ENCODE results near the gene GSTP1.
A peak's percentile ranks its signal among the peaks of the same experiment; 100 is the strongest.

The GSTP1 gene

DNA sequence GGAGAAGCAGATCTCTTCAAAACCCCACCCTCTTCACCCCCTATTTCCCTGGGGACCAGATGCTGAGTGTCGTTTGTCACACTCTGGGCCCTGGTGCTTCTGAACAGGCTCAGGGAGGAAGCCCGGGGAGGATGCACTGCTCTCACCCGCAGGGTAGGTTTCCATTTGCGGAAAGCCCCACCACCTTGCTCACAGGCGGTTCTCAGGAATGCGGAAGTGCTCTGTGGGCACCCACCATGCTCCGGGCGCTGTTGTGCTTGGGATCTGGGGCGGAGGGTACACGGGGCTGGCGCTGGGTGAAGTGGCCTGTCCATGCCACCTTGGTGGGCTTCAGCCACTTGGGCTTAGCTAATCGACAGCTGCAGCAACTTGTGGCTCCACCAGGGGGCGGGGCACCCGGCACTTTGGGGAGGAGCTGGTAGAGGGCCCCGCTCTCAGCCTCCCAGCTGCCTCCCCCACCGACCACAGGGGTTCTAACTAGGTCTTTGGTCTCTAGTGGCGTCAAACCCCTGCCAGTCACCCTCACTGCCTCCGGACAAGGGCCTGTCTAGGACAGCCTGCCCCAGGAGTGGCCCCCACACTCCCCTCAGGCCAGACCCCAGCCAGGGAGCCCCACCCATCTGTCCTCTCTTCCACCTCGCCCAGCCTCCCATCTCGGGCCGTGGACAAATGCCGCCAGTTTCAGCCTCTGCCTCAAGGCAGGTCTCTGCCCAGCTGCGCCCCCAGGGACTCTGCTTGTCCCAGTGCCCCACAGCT lies 30.5 kb downstream of the GSTP1 start:
- TF ChIP-seq, protein P1, sequence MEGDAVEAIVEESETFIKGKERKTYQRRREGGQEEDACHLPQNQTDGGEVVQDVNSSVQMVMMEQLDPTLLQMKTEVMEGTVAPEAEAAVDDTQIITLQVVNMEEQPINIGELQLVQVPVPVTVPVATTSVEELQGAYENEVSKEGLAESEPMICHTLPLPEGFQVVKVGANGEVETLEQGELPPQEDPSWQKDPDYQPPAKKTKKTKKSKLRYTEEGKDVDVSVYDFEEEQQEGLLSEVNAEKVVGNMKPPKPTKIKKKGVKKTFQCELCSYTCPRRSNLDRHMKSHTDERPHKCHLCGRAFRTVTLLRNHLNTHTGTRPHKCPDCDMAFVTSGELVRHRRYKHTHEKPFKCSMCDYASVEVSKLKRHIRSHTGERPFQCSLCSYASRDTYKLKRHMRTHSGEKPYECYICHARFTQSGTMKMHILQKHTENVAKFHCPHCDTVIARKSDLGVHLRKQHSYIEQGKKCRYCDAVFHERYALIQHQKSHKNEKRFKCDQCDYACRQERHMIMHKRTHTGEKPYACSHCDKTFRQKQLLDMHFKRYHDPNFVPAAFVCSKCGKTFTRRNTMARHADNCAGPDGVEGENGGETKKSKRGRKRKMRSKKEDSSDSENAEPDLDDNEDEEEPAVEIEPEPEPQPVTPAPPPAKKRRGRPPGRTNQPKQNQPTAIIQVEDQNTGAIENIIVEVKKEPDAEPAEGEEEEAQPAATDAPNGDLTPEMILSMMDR (IDR thresholded peaks at IDR 0.05; ENCODE audit: insufficient read depth, low read length, poor library complexity, severe bottlenecking), result peak; percentile 13
- TF ChIP-seq EZH2phosphoT487 (conservative IDR thresholded peaks at IDR 0.05; ENCODE audit: low read length), result no peak
- H2AFZ ChIP-seq (ENCODE audit: low read depth, low read length, severe bottlenecking), result peak overlapping the region; percentile 54
- peak overlapping the region; percentile 28 for H3K4me3 ChIP-seq (ENCODE audit: insufficient read depth, low read length, poor library complexity, severe bottlenecking)
- peak overlapping the region; percentile 57 for H3K4me2 ChIP-seq (ENCODE audit: low read depth, low read length, poor library complexity, severe bottlenecking)
- peak overlapping the region; percentile 57 for H3K9ac ChIP-seq (ENCODE audit: low read length)
- H3K36me3 ChIP-seq (ENCODE audit: low read length), result no peaks in the 10 kb centered on the region
- no peaks in the 10 kb centered on the region for H3K9me3 ChIP-seq (ENCODE audit: insufficient read depth, low read length)
- H3K27me3 ChIP-seq (ENCODE audit: low read length), result no peaks in the 10 kb centered on the region
- no peaks in the 10 kb centered on the region for H4K20me1 ChIP-seq (ENCODE audit: low read depth, low read length)
- no peaks in the 10 kb centered on the region for H3K9me2 ChIP-seq (replicated peaks; ENCODE audit: insufficient read depth, low read length)
- H3K79me2 ChIP-seq (ENCODE audit: insufficient read depth, low read length), result no peaks in the 10 kb centered on the region
- H3K27ac ChIP-seq (ENCODE audit: low read depth, low read length), result peak overlapping the region; percentile 86
- peaks cover 5% of the 10 kb centered on the region; the same call in 1 of the 2 replicates for H3F3A ChIP-seq (ENCODE audit: insufficient read depth)

DNA sequence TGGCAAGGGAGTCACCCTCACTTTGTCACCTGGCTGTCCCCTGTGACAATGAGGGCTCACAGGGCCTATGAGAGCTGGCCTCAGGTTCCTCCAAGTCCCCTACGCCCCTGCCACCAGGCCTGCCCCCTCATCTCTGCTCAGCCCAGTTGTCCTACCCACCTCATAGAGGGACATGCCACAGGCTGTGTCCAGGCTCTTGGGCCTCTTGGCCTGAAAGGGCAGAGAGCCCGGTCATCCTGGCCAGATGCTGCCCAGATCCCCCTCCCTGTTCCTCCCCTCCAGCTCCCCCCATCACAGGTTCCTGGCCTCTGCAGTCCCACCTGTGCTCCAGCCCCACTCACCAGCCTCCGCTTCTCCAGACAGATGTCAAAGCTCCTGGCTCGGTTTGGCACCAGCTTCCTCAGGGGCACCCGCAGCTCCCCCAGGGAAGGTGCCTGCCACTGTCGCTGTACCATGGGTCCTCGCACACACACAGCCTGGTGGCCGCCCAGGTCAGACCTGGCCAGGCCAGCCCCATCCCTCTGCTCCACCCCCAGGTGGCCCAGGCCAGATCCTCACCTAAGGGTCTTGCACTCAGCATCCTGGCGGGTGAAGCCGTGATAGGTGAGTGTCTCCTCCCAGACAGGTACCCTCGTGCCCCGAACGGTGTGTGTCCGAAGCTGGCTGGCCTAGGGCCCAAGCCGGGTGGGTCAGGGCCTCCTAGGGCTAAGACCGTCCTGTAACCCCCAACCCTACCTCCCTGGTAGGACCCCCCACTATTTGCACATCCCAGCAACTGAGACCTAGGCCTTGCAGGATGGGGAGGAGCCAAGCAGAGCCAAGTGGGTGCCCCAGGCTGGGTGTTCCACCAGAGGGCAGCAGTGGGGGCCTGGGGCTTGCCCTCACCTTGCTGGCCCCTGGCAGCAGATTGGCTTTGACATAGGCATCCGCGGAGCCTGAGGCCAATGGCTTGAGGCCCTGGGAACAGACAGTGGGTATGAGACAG lies 31.4 kb downstream of the GSTP1 start:
- Histone ChIP-seq H2AFZ (ENCODE audit: low read depth, low read length, severe bottlenecking) (peak overlapping the region; percentile 54), H3K4me3 (ENCODE audit: insufficient read depth, low read length, poor library complexity, severe bottlenecking) (no peak overlapping the region), H3F3A (ENCODE audit: insufficient read depth) (0 out of 2 replicates have a peak, but pooled peaks cover 5% of the 10 kb centered on the region), H3K9ac (ENCODE audit: low read length) (peak overlapping the region; percentile 57), H3K79me2 (ENCODE audit: insufficient read depth, low read length) (no peaks in the 10 kb centered on the region), H3K4me2 (ENCODE audit: low read depth, low read length, poor library complexity, severe bottlenecking) (peak overlapping the region; percentile 57), H3K36me3 (ENCODE audit: low read length) (no peaks in the 10 kb centered on the region), H3K27me3 (ENCODE audit: low read length) (no peaks in the 10 kb centered on the region), H3K27ac (ENCODE audit: low read depth, low read length) (peak overlapping the region; percentile 86), H4K20me1 (ENCODE audit: low read depth, low read length) (no peaks in the 10 kb centered on the region), H3K9me3 (ENCODE audit: insufficient read depth, low read length) (no peaks in the 10 kb centered on the region), H3K9me2 (replicated peaks; ENCODE audit: insufficient read depth, low read length) (no peaks in the 10 kb centered on the region)
- TF ChIP-seq, protein P1 (IDR thresholded peaks at IDR 0.05; ENCODE audit: insufficient read depth, low read length, poor library complexity, severe bottlenecking), result peak; percentile 63
- no peak for TF ChIP-seq EZH2phosphoT487 (conservative IDR thresholded peaks at IDR 0.05; ENCODE audit: low read length)

DNA sequence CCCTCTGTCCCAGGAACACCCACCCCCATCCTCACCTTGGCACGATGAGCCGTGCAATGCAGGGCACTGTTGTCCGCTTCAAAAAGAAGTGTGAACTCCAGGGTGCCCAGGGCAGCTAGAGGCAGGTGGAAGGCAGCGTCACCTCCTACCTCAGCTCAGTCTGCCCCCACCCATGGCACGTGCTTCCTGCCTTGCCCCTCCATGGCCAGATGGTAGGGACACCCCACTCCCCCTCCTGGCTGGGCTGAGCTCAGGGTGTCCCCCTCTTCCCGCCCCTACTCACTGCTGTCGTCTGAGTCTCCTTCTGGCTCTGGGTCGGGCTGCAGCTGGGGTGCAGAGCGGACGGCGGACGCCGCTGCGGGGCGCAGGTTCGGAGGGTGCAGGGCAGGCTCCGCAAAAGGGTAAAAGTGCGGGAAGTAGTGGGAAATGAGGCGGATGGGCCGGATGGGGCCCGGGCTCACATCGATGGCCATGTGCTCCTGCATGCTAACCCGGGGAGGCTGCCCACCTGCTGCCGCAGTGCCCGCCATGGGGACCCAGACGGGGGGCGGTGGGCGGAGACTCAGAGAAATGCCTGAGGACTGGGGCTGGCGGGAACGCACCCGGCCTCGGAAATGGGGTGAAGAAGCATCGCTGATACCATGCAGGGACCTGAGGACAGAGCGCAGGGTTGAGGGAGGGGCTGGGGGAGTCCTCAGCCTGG lies 32.3 kb downstream of the GSTP1 start:
- Histone ChIP-seq H3K4me2 (ENCODE audit: low read depth, low read length, poor library complexity, severe bottlenecking) (no peak overlapping the region), H2AFZ (ENCODE audit: low read depth, low read length, severe bottlenecking) (no peak overlapping the region), H3K9ac (ENCODE audit: low read length) (no peak overlapping the region)

More for the DNA sequence above, 32.3 kb downstream of the GSTP1 start:
- H4K20me1 ChIP-seq (ENCODE audit: low read depth, low read length), result no peaks in the 10 kb centered on the region
- no peaks in the 10 kb centered on the region for H3K79me2 ChIP-seq (ENCODE audit: insufficient read depth, low read length)
- H3K4me3 ChIP-seq (ENCODE audit: insufficient read depth, low read length, poor library complexity, severe bottlenecking), result no peak overlapping the region
- H3K9me2 ChIP-seq (replicated peaks; ENCODE audit: insufficient read depth, low read length), result no peaks in the 10 kb centered on the region
- H3K9me3 ChIP-seq (ENCODE audit: insufficient read depth, low read length), result no peaks in the 10 kb centered on the region
- 0 out of 2 replicates have a peak, but pooled peaks cover 5% of the 10 kb centered on the region for H3F3A ChIP-seq (ENCODE audit: insufficient read depth)
- no peaks in the 10 kb centered on the region for H3K27me3 ChIP-seq (ENCODE audit: low read length)
- TF ChIP-seq, protein P1 (IDR thresholded peaks at IDR 0.05; ENCODE audit: insufficient read depth, low read length, poor library complexity, severe bottlenecking), result no peak
- no peak for TF ChIP-seq EZH2phosphoT487 (conservative IDR thresholded peaks at IDR 0.05; ENCODE audit: low read length)
- no peak overlapping the region for H3K27ac ChIP-seq (ENCODE audit: low read depth, low read length)
- no peaks in the 10 kb centered on the region for H3K36me3 ChIP-seq (ENCODE audit: low read length)

Measured in SU-DHL-6 (cell line).